Bone marrow (tissue), 2 donors: ENCODE measurements around the gene UBAC2.

Source experiments
- DNase-seq, 2 donors: peaks; one replicate each; lab custom pipeline; 2025; lab: John Stamatoyannopoulos, UW

UBAC2 gene

GRCh38 chr13:99415851-99416331 lies 215.2 kb downstream of the UBAC2 start:
- DNase-seq: peak in 1 of 2 donors; percentile 41

- no peak for DNase-seq
Observed at GRCh38 chr13:99416411-99417121, 215.9 kb downstream of the UBAC2 start.

- no peak for DNase-seq
Observed at GRCh38 chr13:99417201-99418102, 216.8 kb downstream of the UBAC2 start.

GRCh38 chr13:99418103-99418842 lies 217.6 kb downstream of the UBAC2 start:
- DNase-seq: no peak

GRCh38 chr13:99418843-99419140 lies 218.1 kb downstream of the UBAC2 start:
- no peak for DNase-seq

GRCh38 chr13:99419591-99420243 lies 219.1 kb downstream of the UBAC2 start:
- DNase-seq: no peak

GRCh38 chr13:99421271-99421670 lies 220.6 kb downstream of the UBAC2 start:
- DNase-seq: no peak

- peak in 1 of 2 donors; percentile 25 for DNase-seq
Observed at GRCh38 chr13:99421758-99422585, 221.3 kb downstream of the UBAC2 start.

- DNase-seq: no peak
Observed at GRCh38 chr13:99422586-99423220, 222.0 kb downstream of the UBAC2 start.

- DNase-seq: peak in 1 of 2 donors; percentile 21
Observed at GRCh38 chr13:99425485-99426341, 225.1 kb downstream of the UBAC2 start.

GRCh38 chr13:99426426-99426825 lies 225.8 kb downstream of the UBAC2 start:
- DNase-seq: no peak

GRCh38 chr13:99429670-99430069 lies 229.0 kb downstream of the UBAC2 start:
- no peak for DNase-seq

GRCh38 chr13:99431927-99432608 lies 231.4 kb downstream of the UBAC2 start:
- no peak for DNase-seq

- peak; percentile 68 to 80 for DNase-seq
Observed at GRCh38 chr13:99432609-99433542, 232.2 kb downstream of the UBAC2 start.

- DNase-seq: no peak
Observed at GRCh38 chr13:99433543-99434075, 233.0 kb downstream of the UBAC2 start.

- DNase-seq: no peak
Observed at GRCh38 chr13:99434258-99434788, 233.7 kb downstream of the UBAC2 start.

- no peak for DNase-seq
Observed at GRCh38 chr13:99435116-99435515, 234.5 kb downstream of the UBAC2 start.
